Measurements from ENCODE around the gene TRIM66. TPM values are rescaled to one million over a fixed set of nuclear protein-coding genes. Genes with fewer than 3 reads are reported as not detected.
A peak's percentile ranks its signal among the peaks of the same experiment; 100 is the strongest.

The TRIM66 gene
- total RNA-seq, 1 experiment from 2014 or later: 2.1 TPM

- Mint-ChIP-seq H3K4me3 (no peak overlapping the region), H3K27me3 (ENCODE audit: low read depth) (peaks cover 4% of the 10 kb centered on the region), H3K9me3 (no peaks in the 10 kb centered on the region), H3K27ac (peak overlapping the region in 1 of 3 experiments; percentile 19; a peak in 1 of 7 replicates), H3K4me1 (peaks cover 13 to 16% of the 10 kb centered on the region in 2 experiments), H3K36me3 (ENCODE audit: insufficient read depth in 1 of 3, low read depth in 3 of 3) (no peaks in the 10 kb centered on the region; a peak in 1 of 7 replicates)
- Histone ChIP-seq H3K4me2 (ENCODE audit: insufficient read depth, insufficient read length, low read length) (no peak overlapping the region), H3K79me2 (ENCODE audit: insufficient read depth, low read length) (no peaks in the 10 kb centered on the region), H3K27me3 (ENCODE audit: insufficient read depth, low read length) (no peaks in the 10 kb centered on the region), H3K79me1 (ENCODE audit: insufficient read depth, low read depth, low read length, poor library complexity, severe bottlenecking) (no peaks in the 10 kb centered on the region), H3K9ac (ENCODE audit: extremely low read depth, insufficient read length, low read length) (no peak overlapping the region), H3K27ac (ENCODE audit: insufficient read length, low read depth, low read length) (no peak overlapping the region), H3T11ph (ENCODE audit: low read length) (no peak overlapping the region), H4K5ac (ENCODE audit: insufficient read length, low read depth, low read length) (no peak overlapping the region), H3K4me1 (ENCODE audit: insufficient read depth, low read length) (no peaks in the 10 kb centered on the region), H3K23me2 (ENCODE audit: insufficient read length, low read depth, low read length, poor library complexity, severe bottlenecking) (no peaks in the 10 kb centered on the region), H2BK120ac (ENCODE audit: low read depth, low read length, poor library complexity, severe bottlenecking) (no peak overlapping the region), H3K4ac (ENCODE audit: low read depth, low read length) (no peak overlapping the region), H3K23ac (ENCODE audit: insufficient read length, low read depth, low read length) (no peak overlapping the region), H4K91ac (ENCODE audit: insufficient read length, low read depth, low read length) (no peak overlapping the region), H2BK12ac (ENCODE audit: insufficient read length, low read depth, low read length) (no peak overlapping the region), H2BK15ac (ENCODE audit: low read depth, low read length) (no peak overlapping the region), H3K56ac (ENCODE audit: insufficient read length, low read depth, low read length) (no peak overlapping the region), H4K20me1 (ENCODE audit: control insufficient read depth, insufficient read depth, insufficient read length) (no peaks in the 10 kb centered on the region), H3K18ac (ENCODE audit: insufficient read length, low read depth, low read length) (no peak overlapping the region), H2AFZ (ENCODE audit: low read length) (no peak overlapping the region), H3K14ac (ENCODE audit: insufficient read depth, low read length) (no peak overlapping the region), H3K9me3 (ENCODE audit: control insufficient read depth, low read depth, low read length) (no peaks in the 10 kb centered on the region), H2BK5ac (ENCODE audit: insufficient read length, low read length) (no peak overlapping the region), H2BK20ac (ENCODE audit: low read depth, low read length, poor library complexity, severe bottlenecking) (no peak overlapping the region), H4K8ac (replicated peaks; ENCODE audit: insufficient read length, low read depth, low read length) (no peak overlapping the region), H2AK5ac (ENCODE audit: insufficient read length, low read length) (no peak overlapping the region)
- no CpG with 5 or more reads among the region's 4 CpGs for WGBS (ENCODE audit: extremely low coverage, insufficient read length, low lambda C conversion rate)
- DNase-seq: no peak
- TF ChIP-seq CTCF (conservative IDR thresholded peaks at IDR 0.05): no peak
Measured at GRCh38 chr11:8615291-8616032, 67.0 kb downstream of the TRIM66 start.
